PC-9 (cell line): ENCODE results near the gene RIMKLA.

Experiments used
- CTCF ChIP-seq: fragments of 200-600 bp; sonication (generic); conservative IDR thresholded peaks from 2 replicates; pipeline ENCODE4 v1.6.1; 2017; ENCODE audit warnings: mixed run types, antibody characterized with exemption, mild to moderate bottlenecking, moderate library complexity
- EZH2 ChIP-seq: fragments of 200-600 bp; sonication (generic); IDR thresholded peaks from 2 replicates; pipeline ENCODE4 v1.8.0; 2017; ENCODE audit warnings: antibody characterized with exemption, low read depth

- TF ChIP-seq CTCF (no peak), EZH2 (no peak)
These were observed 44.6 kb upstream of the RIMKLA start for GRCh38 chr1:42335809-42336518.
